Head of caudate nucleus (tissue), 42 donors: ENCODE measurements around the gene CPLANE2.
A peak's percentile ranks its signal among the peaks of the same experiment; 100 is the strongest.
"Not testable (repeated sequence)": the region's sequence is repeated elsewhere in the genome, so short reads cannot be mapped to it uniquely, and the experiment has no call there.

Experiments used
- DNase-seq, 42 donors: peaks; one replicate each; pipeline versions ENCODE4 v3.0.0 to v3.0.0-alpha.2; 2020 to 2021; ENCODE audit warnings: mixed read lengths in 7 of 42
- intact Hi-C: fragments of 100-400 bp; cut with DNase I; formaldehyde crosslinking; loops from one replicate; pipeline ENCODE4 v1.15.0; 2022

CPLANE2 gene

GRCh38 chr1:16202281-16203210, 34.4 kb downstream of the CPLANE2 start:
- intact Hi-C loops: no loop called here
- DNase-seq: no peak

- intact Hi-C loops: no loop called here
- no peak for DNase-seq
Measured at GRCh38 chr1:16199700-16200099, 37.3 kb downstream of the CPLANE2 start.

- intact Hi-C loops: no loop called here
- no peak for DNase-seq
Measured at GRCh38 chr1:16199157-16199501, 37.9 kb downstream of the CPLANE2 start.

GRCh38 chr1:16198444-16199156, 38.4 kb downstream of the CPLANE2 start:
- intact Hi-C loops: no loop called here
- DNase-seq: no peak

- intact Hi-C loops: no loop called here
- DNase-seq: no peak
Measured at GRCh38 chr1:16196874-16197273, 40.1 kb downstream of the CPLANE2 start.

GRCh38 chr1:16196139-16196538, 40.8 kb downstream of the CPLANE2 start:
- intact Hi-C loops, DNase-seq: not testable (repeated sequence)

GRCh38 chr1:16195518-16195905, 41.5 kb downstream of the CPLANE2 start:
- DNase-seq: no peak
- intact Hi-C loops: no loop called here

- intact Hi-C loops: no loop called here
- DNase-seq: no peak
Measured at GRCh38 chr1:16191916-16192546, 45.0 kb downstream of the CPLANE2 start.

GRCh38 chr1:16191309-16191708, 45.7 kb downstream of the CPLANE2 start:
- peak in 2 of 42 donors; percentile 29 to 41 for DNase-seq
- intact Hi-C loops: no loop called here

GRCh38 chr1:16189921-16190621, 46.9 kb downstream of the CPLANE2 start:
- intact Hi-C loops: no loop called here
- peak in 33 of 42 donors; percentile 17 to 81 (median 52) for DNase-seq

GRCh38 chr1:16189003-16189402, 48.0 kb downstream of the CPLANE2 start:
- no peak for DNase-seq
- intact Hi-C loops: no loop called here

GRCh38 chr1:16187748-16188401, 49.1 kb downstream of the CPLANE2 start:
- DNase-seq: peak in 41 of 42 donors; percentile 63 to 89 (median 77)
- intact Hi-C loops: loop anchor here (2.0 kb wide), 1 partner anchor 109 kb away; no protein-coding TSS in a partner anchor

- DNase-seq: no peak
- intact Hi-C loops: loop anchor here (2.0 kb wide), 1 partner anchor 108 kb away; no protein-coding TSS in a partner anchor
Measured at GRCh38 chr1:16186655-16187235, 50.2 kb downstream of the CPLANE2 start.

GRCh38 chr1:16184557-16185303, 52.3 kb downstream of the CPLANE2 start:
- DNase-seq: no peak
- intact Hi-C loops: no loop called here

GRCh38 chr1:16183765-16184556, 53.0 kb downstream of the CPLANE2 start:
- intact Hi-C loops: no loop called here
- no peak for DNase-seq

- DNase-seq: no peak
- intact Hi-C loops: no loop called here
Measured at GRCh38 chr1:16183179-16183578, 53.8 kb downstream of the CPLANE2 start.
